H1 (cell line): ENCODE results near the gene GREB1L. TPM values are rescaled to one million over a fixed set of nuclear protein-coding genes. Genes with fewer than 3 reads are reported as not detected.

Source experiments
- CTCF ChIA-PET: fragments of 300-600 bp; sonication (Branson Sonifier 250); formaldehyde crosslinking; loops from one replicate; lab custom pipeline; 2021; ENCODE audit not compliant: partially characterized antibody; lab: Charles Lee
- POLR2A ChIA-PET: fragments of 300-600 bp; sonication (Branson Sonifier 250); formaldehyde crosslinking; loops from one replicate; lab custom pipeline; 2021; ENCODE audit warnings: inconsistent platforms; ENCODE audit not compliant: partially characterized antibody; lab: Charles Lee
- DNase-seq, 2 experiments: peaks; one replicate each; pipeline versions ENCODE4 v3.0.0 to v3.0.0-alpha.2; 2010 to 2022; ENCODE audit warnings: low spot score in 2 of 2, low read depth in 1 of 2, mixed read lengths in 1 of 2
- FAIRE-seq: peaks from 2 replicates; lab custom pipeline; 2011; peaks lifted over from hg19 to GRCh38; lab: Jason Lieb, UNC
- H2AFZ ChIP-seq: 2 replicates; pipeline ENCODE4 v1.8.1; 2012; ENCODE audit warnings: low read length, inconsistent platforms
- H2AK5ac ChIP-seq: 2 replicates; pipeline ENCODE4 v1.6.1; 2013; ENCODE audit warnings: low read depth, low read length
- H2BK120ac ChIP-seq: replicated peaks from 2 replicates; pipeline ENCODE3; 2013; ENCODE audit warnings: low read depth, low read length, inconsistent platforms
- H2BK12ac ChIP-seq: 2 replicates; pipeline ENCODE4 v1.6.1; 2013; ENCODE audit warnings: low read depth, low read length
- H2BK15ac ChIP-seq: 2 replicates; pipeline ENCODE4 v1.6.1; 2013; ENCODE audit warnings: low read length
- H2BK20ac ChIP-seq: 2 replicates; pipeline ENCODE4 v1.6.1; 2013; ENCODE audit warnings: low read length
- H2BK5ac ChIP-seq: 2 replicates; pipeline ENCODE4 v1.6.1; 2013; ENCODE audit warnings: low read depth, low read length
- H3K14ac ChIP-seq: 2 replicates; pipeline ENCODE4 v1.6.1; 2013; ENCODE audit warnings: inconsistent platforms; ENCODE audit not compliant: insufficient read length
- H3K18ac ChIP-seq: 2 replicates; pipeline ENCODE4 v1.6.1; 2013; ENCODE audit warnings: low read length; ENCODE audit errors: extremely low read depth
- H3K23ac ChIP-seq: 2 replicates; pipeline ENCODE4 v1.6.1; 2013; ENCODE audit warnings: inconsistent platforms; ENCODE audit not compliant: insufficient read length
- H3K23me2 ChIP-seq: 2 replicates; pipeline ENCODE4 v1.6.1; 2013; ENCODE audit warnings: low read depth, low read length
- H3K27ac ChIP-seq: 2 replicates; pipeline ENCODE4 v1.6.1; 2011; ENCODE audit warnings: low read depth, low read length, inconsistent platforms
- H3K27me3 ChIP-seq, 4 experiments: replicated peaks in 1 of 4; 1 replicate in 1 of 4; 2 replicates in 3 of 4; pipeline versions ENCODE4 v1.6.1 to v1.8.1; 2011 to 2013; ENCODE audit warnings: low read length in 3 of 4, mild to moderate bottlenecking in 3 of 4, inconsistent platforms in 2 of 4, mixed read lengths in 2 of 4, moderate library complexity in 1 of 4; ENCODE audit not compliant: control insufficient read depth in 3 of 4, insufficient read depth in 3 of 4; ENCODE audit errors: extremely low read depth in 1 of 4
- H3K36me3 ChIP-seq, 4 experiments: 2 replicates each; pipeline versions ENCODE4 v1.6.1 to v1.8.1; 2011 to 2013; ENCODE audit warnings: mild to moderate bottlenecking in 4 of 4, low read length in 3 of 4, moderate library complexity in 2 of 4, control low read depth in 1 of 4, inconsistent platforms in 1 of 4; ENCODE audit not compliant: insufficient read depth in 4 of 4, control insufficient read depth in 2 of 4
- H3K4ac ChIP-seq: replicated peaks from 2 replicates; pipeline ENCODE3; 2013; ENCODE audit warnings: low read length, low read depth, mixed read lengths, inconsistent platforms; ENCODE audit not compliant: insufficient read length
- H3K4me1 ChIP-seq, 4 experiments: replicated peaks in 1 of 4; 1 replicate in 1 of 4; 2 replicates in 3 of 4; pipeline versions ENCODE4 v1.6.1 to v1.8.1; 2011 to 2013; ENCODE audit warnings: low read length in 3 of 4, inconsistent platforms in 2 of 4, mixed read lengths in 1 of 4; ENCODE audit not compliant: insufficient read depth in 4 of 4, control insufficient read depth in 3 of 4
- H3K4me2 ChIP-seq, 2 experiments: 2 replicates each; pipeline versions ENCODE4 v1.6.1 to v1.8.1; 2011 to 2013; ENCODE audit warnings: low read depth in 2 of 2, low read length in 2 of 2, control low read depth in 1 of 2, inconsistent platforms in 1 of 2, mild to moderate bottlenecking in 1 of 2; ENCODE audit not compliant: insufficient read depth in 1 of 2
- H3K4me3 ChIP-seq, 4 experiments: fragments of 200-600, 300-600 bp in 1 of 4; sonication (generic), shearing (Covaris generic), sonication (Bioruptor Twin) in 1 of 4; 2 replicates each; pipeline versions ENCODE4 v1.5.1 to v1.8.1; 2011 to 2016; ENCODE audit warnings: low read length in 4 of 4, low read depth in 3 of 4, control low read depth in 2 of 4, inconsistent platforms in 2 of 4, mild to moderate bottlenecking in 2 of 4, mixed read lengths in 1 of 4, moderate library complexity in 1 of 4; ENCODE audit not compliant: insufficient read depth in 2 of 4; ENCODE audit errors: extremely low read depth in 1 of 4
- H3K56ac ChIP-seq: replicated peaks from 2 replicates; pipeline ENCODE3; 2013; ENCODE audit warnings: low read depth, mild to moderate bottlenecking, mixed read lengths, low read length, inconsistent platforms; ENCODE audit not compliant: insufficient read length
- H3K79me1 ChIP-seq: 2 replicates; pipeline ENCODE4 v1.6.1; 2013; ENCODE audit warnings: low read depth, low read length, control low read depth
- H3K79me2 ChIP-seq, 2 experiments: 2 replicates each; pipeline versions ENCODE4 v1.6.1 to v1.8.1; 2012 to 2013; ENCODE audit warnings: low read length in 2 of 2, mild to moderate bottlenecking in 2 of 2, inconsistent platforms in 1 of 2; ENCODE audit not compliant: insufficient read depth in 2 of 2, control insufficient read depth in 1 of 2
- H3K9ac ChIP-seq, 4 experiments: replicated peaks in 1 of 4; 1 replicate in 1 of 4; 2 replicates in 3 of 4; pipeline versions ENCODE4 v1.6.1 to v1.8.1; 2011 to 2013; ENCODE audit warnings: low read depth in 3 of 4, low read length in 3 of 4, control low read depth in 2 of 4, mild to moderate bottlenecking in 2 of 4, moderate library complexity in 2 of 4, inconsistent platforms in 1 of 4; ENCODE audit errors: extremely low read depth in 1 of 4
- H3K9me3 ChIP-seq, 2 experiments: 2 replicates each; pipeline versions ENCODE4 v1.6.1 to v1.8.1; 2012 to 2013; ENCODE audit warnings: mild to moderate bottlenecking in 2 of 2, moderate library complexity in 2 of 2, control low read depth in 1 of 2, inconsistent platforms in 1 of 2, low read depth in 1 of 2, low read length in 1 of 2, mixed read lengths in 1 of 2; ENCODE audit not compliant: insufficient read depth in 2 of 2
- H4K20me1 ChIP-seq, 2 experiments: replicated peaks in 1 of 2; 2 replicates each; pipeline versions ENCODE3 to v1.8.1; 2011 to 2013; ENCODE audit warnings: inconsistent platforms in 2 of 2, low read length in 2 of 2, mild to moderate bottlenecking in 1 of 2; ENCODE audit not compliant: insufficient read depth in 2 of 2, control insufficient read depth in 1 of 2
- H4K5ac ChIP-seq: 2 replicates; pipeline ENCODE4 v1.6.1; 2013; ENCODE audit warnings: low read length, low read depth, mixed read lengths, inconsistent platforms; ENCODE audit not compliant: insufficient read length
- H4K8ac ChIP-seq: 2 replicates; pipeline ENCODE4 v1.8.0; 2013; ENCODE audit warnings: mild to moderate bottlenecking, moderate library complexity, low read length, inconsistent platforms; ENCODE audit not compliant: insufficient read depth; ENCODE audit errors: extremely low read depth
- H4K91ac ChIP-seq: replicated peaks from 2 replicates; pipeline ENCODE3; 2013; ENCODE audit warnings: low read length, mixed read lengths, inconsistent platforms; ENCODE audit not compliant: insufficient read length
- CHD1 ChIP-seq: IDR thresholded peaks from 2 replicates; pipeline ENCODE4 v1.6.1; 2012; ENCODE audit warnings: low read depth, low read length, improper control_type of control experiment
- FOSL1 ChIP-seq: IDR thresholded peaks from 2 replicates; pipeline ENCODE4 v1.6.1; 2011; ENCODE audit warnings: mild to moderate bottlenecking, low read depth, low read length, moderate library complexity; ENCODE audit not compliant: insufficient read depth
- NANOG ChIP-seq: IDR thresholded peaks from 2 replicates; pipeline ENCODE4 v1.6.1; 2011; ENCODE audit warnings: low read length, low read depth, mild to moderate bottlenecking, inconsistent platforms; ENCODE audit not compliant: insufficient read depth, poor library complexity, severe bottlenecking
- POLR2A ChIP-seq, 2 experiments: IDR thresholded peaks; 1 replicate in 1 of 2; 2 replicates in 1 of 2; pipeline ENCODE4 v1.6.1; 2011; ENCODE audit warnings: low read depth in 2 of 2, low read length in 2 of 2, mild to moderate bottlenecking in 2 of 2; ENCODE audit errors: control extremely low read depth in 1 of 2
- RAD21 ChIP-seq, 2 experiments: IDR thresholded peaks in 1 of 2; conservative IDR thresholded peaks in 1 of 2; 2 replicates each; pipeline ENCODE4 v1.6.1; 2011; ENCODE audit warnings: low read depth in 2 of 2, low read length in 2 of 2, improper control_type of control experiment in 1 of 2, inconsistent platforms in 1 of 2, mild to moderate bottlenecking in 1 of 2, moderate library complexity in 1 of 2
- SIN3A ChIP-seq, 2 experiments: IDR thresholded peaks in 1 of 2; conservative IDR thresholded peaks in 1 of 2; 2 replicates each; pipeline ENCODE4 v1.6.1; 2011 to 2012; ENCODE audit warnings: low read length in 2 of 2, improper control_type of control experiment in 1 of 2, low read depth in 1 of 2, mild to moderate bottlenecking in 1 of 2
- SIX5 ChIP-seq: IDR thresholded peaks from 2 replicates; pipeline ENCODE4 v1.6.1; 2011; ENCODE audit warnings: mild to moderate bottlenecking, low read depth, low read length
- WGBS, 2 experiments: shearing (Covaris generic) in 1 of 2; methylation state at CpG; one replicate each; pipeline versions ENCODE4 v1.1.6 to v1.1.7; 2013 to 2015; ENCODE audit warnings: low lambda C conversion rate in 2 of 2, mixed read lengths in 2 of 2, inconsistent platforms in 1 of 2, low coverage in 1 of 2, missing lambda C conversion rate in 1 of 2; ENCODE audit not compliant: insufficient replicate concordance in 2 of 2, insufficient coverage in 1 of 2, insufficient read length in 1 of 2; ENCODE audit errors: extremely low coverage in 1 of 2, missing lambda C conversion rate in 1 of 2; 5-methylcytosine and 5-hydroxymethylcytosine counted together
- polyA plus RNA-seq, 7 experiments: library from polyadenylated mRNA; depleted of rRNA in 3 of 7; stranded (reverse) in 5 of 7; unstranded in 2 of 7; fragments of >200 nt in 5 of 7; fragments of 200-250 nt in 2 of 7; gene quantifications; 1 replicate in 5 of 7; 2 replicates in 1 of 7; 4 replicates in 1 of 7; pipeline versions ENCODE4 v1.2.1 to v1.2.3, GENCODE V29; 2011 to 2013; ENCODE audit warnings: missing spikeins in 2 of 7, mixed read lengths in 2 of 7
- total RNA-seq: library from RNA; stranded (reverse); fragmentation: NEBNext Ultra II Directional; extraction: Animal tissue kit (Norgen Biotek cat#: 25700); gene quantifications from 2 replicates; pipeline ENCODE4 v1.2.1, GENCODE V29; 2021
- TF ChIP-seq, protein P1 (sequence below): IDR thresholded peaks from 2 replicates; pipeline ENCODE4 v1.6.1; 2012; ENCODE audit warnings: low read length, inconsistent platforms

GREB1L gene
- total and polyA plus RNA-seq, 2 of the 8 experiments (the other 6 are each of a cell fraction or from before 2014, with no cell fraction given): 0.34 to 1.6 TPM

DNA sequence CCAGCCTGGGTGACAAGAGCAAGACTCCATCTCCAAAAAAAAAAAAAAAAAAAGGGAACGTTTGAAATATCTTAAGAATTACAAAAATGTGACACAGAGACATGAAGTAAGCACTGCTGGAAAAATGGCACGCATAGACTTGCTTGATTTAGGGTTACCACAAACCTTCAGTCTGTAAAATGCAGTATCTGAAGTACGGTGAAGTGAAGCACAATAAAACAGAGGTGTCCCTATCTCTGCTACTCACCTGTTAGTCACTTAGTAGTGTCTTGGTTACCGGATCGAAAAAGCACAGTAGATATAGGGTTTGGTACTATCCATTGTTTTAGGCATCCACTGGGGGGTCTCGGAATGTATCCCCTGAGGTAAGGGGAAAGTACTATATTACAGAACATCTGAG lies 11.6 kb upstream of the GREB1L start:
- Histone ChIP-seq H3K9me3 (no peaks in the 10 kb centered on the region), H3K56ac (no peak overlapping the region), H3K27ac (no peak overlapping the region), H3K4ac (no peak overlapping the region), H3K36me3 (no peaks in the 10 kb centered on the region), H3K23me2 (no peaks in the 10 kb centered on the region), H4K8ac (no peak overlapping the region), H3K27me3 (no peaks in the 10 kb centered on the region), H3K14ac (no peak overlapping the region), H3K4me1 (no peaks in the 10 kb centered on the region), H2AK5ac (no peak overlapping the region), H3K4me2 (no peak overlapping the region), H3K9ac (no peak overlapping the region), H2BK5ac (no peak overlapping the region), H2BK20ac (no peak overlapping the region), H4K91ac (no peak overlapping the region), H3K79me2 (no peaks in the 10 kb centered on the region), H3K23ac (no peak overlapping the region), H2BK15ac (no peak overlapping the region), H2BK12ac (no peak overlapping the region), H4K5ac (no peak overlapping the region), H3K79me1 (no peaks in the 10 kb centered on the region), H2BK120ac (no peak overlapping the region), H3K4me3 (no peak overlapping the region), H3K18ac (no peak overlapping the region), H4K20me1 (no peaks in the 10 kb centered on the region), H2AFZ (no peak overlapping the region)
- TF ChIP-seq SIN3A (conservative IDR thresholded peaks at IDR 0.05 in 1 of 2, IDR thresholded peaks at IDR 0.05 in 1 of 2; ENCODE audit: low read depth in 1 of 2, low read length in 2 of 2) (no peak), RAD21 (IDR thresholded peaks at IDR 0.05 in 1 of 2, conservative IDR thresholded peaks at IDR 0.05 in 1 of 2; ENCODE audit: low read depth in 2 of 2, low read length in 2 of 2) (no peak), NANOG (no peak), POLR2A (IDR thresholded peaks at IDR 0.05; ENCODE audit: control extremely low read depth in 1 of 2, low read depth in 2 of 2, low read length in 2 of 2) (no peak), FOSL1 (no peak), SIX5 (no peak), CHD1 (no peak)
- TF ChIP-seq, protein P1, sequence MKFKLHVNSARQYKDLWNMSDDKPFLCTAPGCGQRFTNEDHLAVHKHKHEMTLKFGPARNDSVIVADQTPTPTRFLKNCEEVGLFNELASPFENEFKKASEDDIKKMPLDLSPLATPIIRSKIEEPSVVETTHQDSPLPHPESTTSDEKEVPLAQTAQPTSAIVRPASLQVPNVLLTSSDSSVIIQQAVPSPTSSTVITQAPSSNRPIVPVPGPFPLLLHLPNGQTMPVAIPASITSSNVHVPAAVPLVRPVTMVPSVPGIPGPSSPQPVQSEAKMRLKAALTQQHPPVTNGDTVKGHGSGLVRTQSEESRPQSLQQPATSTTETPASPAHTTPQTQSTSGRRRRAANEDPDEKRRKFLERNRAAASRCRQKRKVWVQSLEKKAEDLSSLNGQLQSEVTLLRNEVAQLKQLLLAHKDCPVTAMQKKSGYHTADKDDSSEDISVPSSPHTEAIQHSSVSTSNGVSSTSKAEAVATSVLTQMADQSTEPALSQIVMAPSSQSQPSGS: no peak
- no peak for DNase-seq
- no peak for FAIRE-seq
- CTCF ChIA-PET: no interaction called here
- 77% methylated on average over 6 of the region's 6 CpGs; no CpG with 5 or more reads in 1 of the 2 experiments for WGBS, 2 experiments
- POLR2A ChIA-PET: no interaction called here
